Superior temporal gyrus (tissue), 1 donor: ENCODE measurements around the gene OR4F6.

Experiments
- DNase-seq: peaks from one replicate; pipeline ENCODE4 v3.0.0-alpha.2; 2016; ENCODE audit errors: extremely low spot score

OR4F6 gene

DNA sequence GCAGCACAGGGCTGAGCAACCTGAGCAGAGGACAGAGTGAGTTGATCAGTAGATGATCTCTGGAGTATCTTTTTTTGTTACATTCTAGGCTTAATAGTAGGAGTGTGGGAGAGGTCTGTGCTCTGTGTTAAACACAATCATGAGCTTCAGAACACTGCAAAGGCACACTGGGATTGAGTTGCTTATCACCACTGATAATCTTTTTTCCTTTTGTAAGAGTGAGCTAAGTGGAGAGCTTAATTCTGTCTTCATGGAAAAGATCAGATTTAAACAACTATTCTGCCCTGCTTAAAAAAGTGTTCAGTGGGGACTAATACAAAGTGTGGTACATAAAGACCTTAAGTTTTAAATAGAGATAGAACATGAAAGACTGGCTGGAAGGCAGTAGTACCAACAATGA is 1.1 kb downstream of the OR4F6 start:
- no peak for DNase-seq

DNA sequence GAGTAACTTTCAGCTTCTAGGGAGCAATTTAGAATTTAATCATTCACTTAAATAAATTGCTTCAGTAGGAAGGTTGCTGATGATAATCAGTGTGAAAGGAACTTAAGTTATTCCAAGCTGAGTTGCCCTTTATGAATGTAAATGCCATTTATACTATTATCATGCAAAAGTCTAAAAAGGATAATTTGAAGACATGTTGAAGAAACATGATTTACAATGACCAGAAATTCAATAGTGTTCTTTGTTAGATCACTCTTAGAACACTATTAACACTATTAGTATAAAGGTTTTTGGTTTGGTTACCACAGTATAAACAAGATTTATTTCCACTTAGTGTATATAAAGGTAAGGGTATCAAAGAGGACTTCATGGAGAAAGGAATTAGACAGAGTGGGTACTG is 1.6 kb downstream of the OR4F6 start:
- no peak for DNase-seq

DNA sequence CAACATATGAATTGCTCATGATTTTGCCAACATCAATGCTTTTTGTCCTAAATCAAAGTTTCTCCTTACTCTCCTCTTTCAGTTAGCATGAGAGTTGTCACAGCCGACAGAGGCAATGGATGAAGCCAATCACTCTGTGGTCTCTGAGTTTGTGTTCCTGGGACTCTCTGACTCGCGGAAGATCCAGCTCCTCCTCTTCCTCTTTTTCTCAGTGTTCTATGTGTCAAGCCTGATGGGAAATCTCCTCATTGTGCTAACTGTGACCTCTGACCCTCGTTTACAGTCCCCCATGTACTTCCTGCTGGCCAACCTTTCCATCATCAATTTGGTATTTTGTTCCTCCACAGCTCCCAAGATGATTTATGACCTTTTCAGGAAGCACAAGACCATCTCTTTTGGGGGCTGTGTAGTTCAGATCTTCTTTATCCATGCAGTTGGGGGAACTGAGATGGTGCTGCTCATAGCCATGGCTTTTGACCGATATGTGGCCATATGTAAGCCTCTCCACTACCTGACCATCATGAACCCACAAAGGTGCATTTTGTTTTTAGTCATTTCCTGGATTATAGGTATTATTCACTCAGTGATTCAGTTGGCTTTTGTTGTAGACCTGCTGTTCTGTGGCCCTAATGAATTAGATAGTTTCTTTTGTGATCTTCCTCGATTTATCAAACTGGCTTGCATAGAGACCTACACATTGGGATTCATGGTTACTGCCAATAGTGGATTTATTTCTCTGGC is 2.5 kb downstream of the OR4F6 start:
- DNase-seq: no peak

DNA sequence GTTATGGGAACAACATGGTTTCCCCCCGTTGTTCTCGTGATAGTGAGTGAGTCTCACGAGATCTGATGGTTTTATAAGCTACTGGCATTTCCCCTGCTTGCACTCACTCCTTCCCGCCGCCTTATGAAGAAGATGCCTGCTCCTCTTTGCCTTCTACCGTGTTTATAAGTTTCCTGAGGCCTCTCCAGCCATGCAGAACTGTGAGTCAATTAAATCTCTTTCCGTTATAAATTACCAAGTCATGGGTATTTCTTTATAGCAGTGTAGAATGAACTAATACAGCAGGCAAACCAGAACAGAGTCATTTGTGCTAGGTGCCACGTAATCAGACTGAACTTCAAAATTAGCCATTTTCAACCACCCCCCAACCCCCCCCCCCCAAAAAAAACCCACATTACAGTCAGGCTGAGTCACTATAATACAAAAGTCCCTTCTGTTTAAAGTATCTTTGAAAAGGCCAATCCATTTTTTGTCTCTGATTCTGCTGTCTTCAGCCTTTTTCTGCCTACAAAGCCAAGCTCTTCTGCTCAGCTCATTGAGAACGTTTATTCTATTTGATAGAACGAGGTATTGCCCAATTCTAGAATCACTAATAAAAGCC is 4.1 kb downstream of the OR4F6 start:
- DNase-seq: no peak

DNA sequence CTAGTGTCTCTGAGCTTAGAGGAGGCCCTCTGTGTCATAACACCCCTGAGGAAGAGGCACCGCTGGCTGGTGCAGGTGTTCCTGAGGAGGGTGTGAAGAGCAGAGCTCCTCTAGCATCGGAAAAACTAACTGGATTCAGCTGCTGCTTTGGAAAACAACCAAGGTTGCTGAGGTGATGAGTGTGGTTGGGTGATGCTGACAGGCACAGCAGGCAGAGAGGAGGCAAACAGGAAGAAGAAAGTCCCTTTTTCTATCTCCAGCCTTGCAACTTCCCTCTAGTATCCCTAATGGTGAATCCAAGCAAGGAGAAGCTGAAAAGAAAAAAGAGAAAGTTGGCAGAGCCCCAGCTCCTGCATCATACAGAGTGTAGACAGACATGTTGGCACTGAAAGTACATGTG is 4.9 kb downstream of the OR4F6 start:
- DNase-seq: no peak

DNA sequence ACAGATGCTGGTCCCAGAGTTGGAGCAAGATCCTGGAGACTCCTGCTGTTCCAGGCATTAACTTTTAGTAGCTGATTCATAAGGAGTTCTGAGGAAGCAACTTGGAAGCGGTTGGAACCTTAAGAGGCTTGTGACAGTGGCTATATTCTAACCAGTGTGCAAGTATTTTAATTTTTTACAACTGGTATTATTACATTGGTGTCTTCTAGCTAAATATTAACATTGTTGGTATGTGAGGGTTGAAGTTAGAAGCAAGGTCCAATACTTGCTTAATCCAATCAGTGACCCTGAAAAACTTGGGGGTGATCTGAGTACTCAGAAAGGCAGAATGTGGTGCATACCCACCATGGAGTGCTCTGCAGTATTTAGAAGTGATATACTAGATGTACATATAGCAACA is 7.1 kb downstream of the OR4F6 start:
- DNase-seq: no peak

DNA sequence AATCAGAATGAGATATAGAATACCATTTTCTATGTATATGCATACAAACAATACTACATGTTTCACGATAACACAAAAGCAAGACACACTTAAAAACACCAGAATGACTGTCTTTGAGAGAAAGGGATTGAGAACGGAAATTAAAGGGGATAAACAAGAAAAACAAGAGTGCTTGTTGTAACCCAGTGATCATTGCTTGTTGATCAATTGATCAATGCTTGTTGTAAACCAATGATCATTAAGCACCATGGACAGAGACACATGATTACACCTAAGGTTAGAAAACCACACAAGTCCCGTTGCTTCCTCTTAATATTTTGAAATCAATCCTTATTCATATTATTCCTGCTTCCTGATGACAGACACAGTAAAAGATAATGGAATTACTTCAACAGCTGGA is 7.6 kb downstream of the OR4F6 start:
- no peak for DNase-seq

DNA sequence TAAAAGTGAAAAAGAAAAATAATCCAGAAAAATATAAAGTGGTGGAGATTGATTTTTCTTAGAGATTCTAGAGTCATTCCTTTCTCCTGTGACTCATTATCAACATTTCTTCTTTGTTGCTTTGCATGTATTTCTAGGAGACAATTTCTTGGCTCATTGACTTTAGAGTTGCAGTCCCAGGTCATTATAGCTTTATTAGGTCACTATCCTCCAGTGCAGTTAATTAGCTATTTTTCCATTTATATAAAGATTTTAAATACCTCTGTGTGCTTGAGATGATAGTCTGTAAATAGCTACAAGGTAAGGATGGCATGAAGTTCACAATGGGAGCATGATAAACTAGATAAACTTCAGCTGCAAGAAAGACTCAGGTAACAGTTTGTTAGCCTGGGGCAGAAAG is 8.6 kb downstream of the OR4F6 start, which contains the start of gene OR4F15:
TSS of gene OR4F15 (plus strand) at position 301 of the 400 bp plus-strand sequence. CDS start 5,985 bp downstream, outside the sequence.
- DNase-seq: no peak

DNA sequence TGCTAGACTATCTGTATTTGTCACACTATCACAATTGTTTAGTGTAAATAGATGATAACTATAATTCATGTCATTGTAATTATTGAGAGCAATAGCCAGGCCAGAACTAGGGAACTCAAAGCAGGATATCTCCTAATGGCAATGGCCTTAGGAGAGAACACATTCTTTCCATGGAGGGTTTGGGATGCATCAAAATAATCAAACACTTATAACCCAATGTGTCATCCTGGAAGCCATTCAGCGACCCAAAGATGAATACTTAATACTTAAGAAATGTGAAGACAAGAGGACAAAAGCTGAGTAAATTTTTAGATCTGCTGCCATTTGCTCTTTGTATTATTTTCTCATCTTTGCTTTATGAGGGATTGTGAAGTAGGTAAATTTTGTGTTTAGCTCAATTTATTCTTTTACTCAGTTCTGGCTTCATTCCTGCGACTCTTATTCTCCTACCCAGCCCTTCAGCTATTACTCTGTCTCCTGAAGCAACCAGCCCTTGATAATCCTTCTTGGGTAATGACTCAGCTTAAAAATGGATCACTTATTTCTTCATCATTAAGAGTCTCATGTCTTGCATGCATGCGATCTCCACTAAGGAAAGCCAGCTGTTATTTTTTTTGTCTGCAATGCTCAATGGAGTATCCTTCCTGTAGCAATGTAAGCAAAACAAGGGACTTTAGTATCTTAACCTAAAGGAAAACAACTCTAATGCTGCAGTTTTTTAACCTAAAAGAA is 10.7 kb downstream of the OR4F6 start:
- DNase-seq: no peak

DNA sequence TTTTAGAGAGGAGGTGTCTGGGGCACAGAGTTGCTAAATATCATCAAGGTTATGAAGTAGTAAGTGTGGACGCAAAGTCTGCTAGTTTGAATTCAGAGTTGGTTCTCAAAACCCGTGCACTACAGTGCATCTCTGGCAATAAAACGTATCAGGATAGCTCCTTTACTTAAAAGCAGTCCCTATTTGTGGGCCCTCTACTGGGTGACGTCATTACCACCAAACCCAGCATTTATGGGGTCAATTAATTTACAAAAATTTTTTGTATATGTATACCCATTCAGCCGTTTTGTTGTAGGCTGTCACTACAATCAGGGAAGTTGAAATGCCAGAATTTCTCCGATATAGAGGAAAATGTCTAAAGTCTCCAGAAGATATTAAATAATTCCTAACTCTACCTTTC is 17.5 kb downstream of the OR4F6 start:
- DNase-seq: no peak

DNA sequence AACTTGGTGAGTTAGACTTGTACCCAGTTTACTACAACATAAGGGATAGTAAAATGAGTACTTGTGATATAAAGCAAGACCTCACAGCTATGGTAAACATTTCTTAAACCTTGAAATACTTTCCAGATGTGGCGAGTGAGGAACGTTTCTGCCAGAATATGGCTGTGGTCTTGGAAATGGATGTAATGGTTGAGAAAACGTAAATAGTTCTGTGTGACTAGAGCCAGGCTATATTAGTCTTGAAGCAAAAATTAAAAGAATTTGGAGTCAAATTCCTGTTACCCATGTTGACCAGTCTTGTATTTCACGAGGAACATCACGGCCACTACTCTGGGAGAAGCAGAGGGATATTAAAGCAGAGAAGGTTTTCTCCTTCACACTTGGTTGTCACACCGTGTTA is 23.9 kb downstream of the OR4F6 start:
- DNase-seq: no peak

DNA sequence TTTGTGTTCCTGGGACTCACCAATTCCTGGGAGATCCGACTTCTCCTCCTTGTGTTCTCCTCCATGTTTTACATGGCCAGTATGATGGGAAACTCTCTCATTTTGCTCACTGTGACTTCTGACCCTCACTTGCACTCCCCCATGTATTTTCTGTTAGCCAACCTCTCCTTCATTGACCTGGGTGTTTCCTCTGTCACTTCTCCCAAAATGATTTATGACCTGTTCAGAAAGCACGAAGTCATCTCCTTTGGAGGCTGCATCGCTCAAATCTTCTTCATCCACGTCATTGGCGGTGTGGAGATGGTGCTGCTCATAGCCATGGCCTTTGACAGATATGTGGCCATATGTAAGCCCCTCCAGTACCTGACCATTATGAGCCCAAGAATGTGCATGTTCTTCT is 25.5 kb downstream of the OR4F6 start:
- no peak for DNase-seq

DNA sequence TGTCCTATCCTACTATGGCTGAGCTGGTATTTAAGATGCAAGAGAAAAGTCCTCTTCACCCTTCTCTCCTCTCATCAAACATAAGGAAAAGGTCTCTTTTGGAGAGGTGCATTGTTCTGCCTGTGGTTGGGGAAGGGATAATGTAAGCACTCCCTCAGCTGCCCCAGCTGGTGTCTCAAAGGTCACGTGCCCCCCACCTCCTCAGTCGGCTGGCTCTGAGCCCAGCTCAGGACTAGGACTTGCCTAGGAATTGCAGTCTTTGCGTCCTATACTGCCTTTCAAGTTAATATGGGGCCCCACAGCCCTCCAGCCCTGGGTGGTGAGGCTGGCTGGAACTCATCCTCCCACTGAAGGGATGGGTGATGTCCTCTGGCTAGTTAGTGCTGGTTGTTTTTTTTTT is 38.3 kb downstream of the OR4F6 start:
- no peak for DNase-seq

DNA sequence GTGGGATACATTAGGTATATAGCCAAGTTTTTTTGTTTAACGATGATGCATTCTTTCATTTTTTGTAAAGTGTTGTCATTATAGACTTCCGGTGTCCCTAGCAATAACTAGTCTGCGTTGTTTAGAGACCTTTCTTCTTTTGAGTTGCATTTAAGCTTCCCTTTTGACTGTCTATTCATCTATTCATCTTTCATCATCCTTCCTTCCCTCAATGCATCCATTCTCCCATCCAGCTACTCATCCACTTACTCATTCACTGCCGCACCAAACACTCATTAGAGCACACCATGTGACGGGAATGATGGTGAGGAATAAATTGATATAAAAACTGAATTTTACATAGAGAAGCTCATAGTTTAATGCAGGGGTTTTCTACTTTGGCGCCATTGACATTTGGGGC is 41.6 kb downstream of the OR4F6 start:
- DNase-seq: no peak

DNA sequence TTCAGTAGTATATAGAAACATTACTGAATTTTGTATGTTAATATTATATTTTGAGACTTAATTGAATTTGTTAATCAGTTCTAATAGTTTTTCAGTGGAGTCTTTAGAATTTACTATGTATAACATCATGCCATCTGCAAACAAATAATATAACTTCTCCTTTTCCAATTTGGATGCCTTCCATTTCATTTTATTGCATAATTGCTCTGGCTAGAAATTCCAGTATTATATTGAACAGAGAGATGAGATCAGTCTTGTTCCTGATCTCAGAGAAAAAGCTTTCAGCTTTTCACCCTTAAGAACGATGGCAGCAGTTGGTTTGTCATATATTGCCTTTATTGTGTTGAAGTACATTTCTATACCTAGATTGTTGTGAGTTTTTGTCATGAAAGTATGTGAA is 49.0 kb downstream of the OR4F6 start:
- no peak for DNase-seq
